CD4-positive, alpha-beta T cell treated with Interleukin-15 for 4 hours (primary cell): Measurements from ENCODE around the gene RPS6KC1.
A peak's percentile ranks its signal among the peaks of the same experiment; 100 is the strongest.
"Not testable (repeated sequence)": the region's sequence is repeated elsewhere in the genome, so short reads cannot be mapped to it uniquely, and the experiment has no call there.

Experiments
- DNase-seq: peaks from one replicate; pipeline ENCODE4 v3.0.0-alpha.2; 2020; ENCODE audit warnings: low spot score

Gene RPS6KC1, protein sequence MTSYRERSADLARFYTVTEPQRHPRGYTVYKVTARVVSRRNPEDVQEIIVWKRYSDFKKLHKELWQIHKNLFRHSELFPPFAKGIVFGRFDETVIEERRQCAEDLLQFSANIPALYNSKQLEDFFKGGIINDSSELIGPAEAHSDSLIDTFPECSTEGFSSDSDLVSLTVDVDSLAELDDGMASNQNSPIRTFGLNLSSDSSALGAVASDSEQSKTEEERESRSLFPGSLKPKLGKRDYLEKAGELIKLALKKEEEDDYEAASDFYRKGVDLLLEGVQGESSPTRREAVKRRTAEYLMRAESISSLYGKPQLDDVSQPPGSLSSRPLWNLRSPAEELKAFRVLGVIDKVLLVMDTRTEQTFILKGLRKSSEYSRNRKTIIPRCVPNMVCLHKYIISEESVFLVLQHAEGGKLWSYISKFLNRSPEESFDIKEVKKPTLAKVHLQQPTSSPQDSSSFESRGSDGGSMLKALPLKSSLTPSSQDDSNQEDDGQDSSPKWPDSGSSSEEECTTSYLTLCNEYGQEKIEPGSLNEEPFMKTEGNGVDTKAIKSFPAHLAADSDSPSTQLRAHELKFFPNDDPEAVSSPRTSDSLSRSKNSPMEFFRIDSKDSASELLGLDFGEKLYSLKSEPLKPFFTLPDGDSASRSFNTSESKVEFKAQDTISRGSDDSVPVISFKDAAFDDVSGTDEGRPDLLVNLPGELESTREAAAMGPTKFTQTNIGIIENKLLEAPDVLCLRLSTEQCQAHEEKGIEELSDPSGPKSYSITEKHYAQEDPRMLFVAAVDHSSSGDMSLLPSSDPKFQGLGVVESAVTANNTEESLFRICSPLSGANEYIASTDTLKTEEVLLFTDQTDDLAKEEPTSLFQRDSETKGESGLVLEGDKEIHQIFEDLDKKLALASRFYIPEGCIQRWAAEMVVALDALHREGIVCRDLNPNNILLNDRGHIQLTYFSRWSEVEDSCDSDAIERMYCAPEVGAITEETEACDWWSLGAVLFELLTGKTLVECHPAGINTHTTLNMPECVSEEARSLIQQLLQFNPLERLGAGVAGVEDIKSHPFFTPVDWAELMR

GRCh38 chr1:213051127-213051880, at the start of gene RPS6KC1:
Gene RPS6KC1, plus strand, starts transcription at chr1:213051241. Its CDS starts 164 bp downstream, at chr1:213051405.
- DNase-seq = peak; percentile 81

- no peak for DNase-seq
Measured at GRCh38 chr1:213003256-213003655, 47.8 kb upstream of the RPS6KC1 start.

- no peak for DNase-seq
Measured at GRCh38 chr1:213008564-213008963, 42.5 kb upstream of the RPS6KC1 start.

DNA sequence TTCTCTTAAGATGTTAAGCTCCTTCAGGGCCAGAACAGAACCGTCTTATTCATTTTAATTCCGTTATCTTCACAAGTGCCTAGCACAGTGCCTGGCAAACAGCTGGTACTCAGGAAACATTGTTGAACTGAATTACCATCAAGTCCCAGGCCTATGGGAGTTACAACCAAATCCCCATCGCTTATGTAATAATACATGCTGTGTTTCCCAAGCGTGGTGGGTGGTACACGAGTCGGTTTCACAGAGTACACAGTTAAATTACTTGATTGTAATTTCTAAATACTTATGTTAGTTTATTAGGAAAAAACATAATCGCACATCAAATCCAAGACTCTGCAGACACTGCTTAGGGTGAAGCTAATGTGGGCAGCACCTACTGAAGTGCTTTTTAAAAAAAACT, 36.4 kb upstream of the RPS6KC1 start:
- DNase-seq = no peak

DNA sequence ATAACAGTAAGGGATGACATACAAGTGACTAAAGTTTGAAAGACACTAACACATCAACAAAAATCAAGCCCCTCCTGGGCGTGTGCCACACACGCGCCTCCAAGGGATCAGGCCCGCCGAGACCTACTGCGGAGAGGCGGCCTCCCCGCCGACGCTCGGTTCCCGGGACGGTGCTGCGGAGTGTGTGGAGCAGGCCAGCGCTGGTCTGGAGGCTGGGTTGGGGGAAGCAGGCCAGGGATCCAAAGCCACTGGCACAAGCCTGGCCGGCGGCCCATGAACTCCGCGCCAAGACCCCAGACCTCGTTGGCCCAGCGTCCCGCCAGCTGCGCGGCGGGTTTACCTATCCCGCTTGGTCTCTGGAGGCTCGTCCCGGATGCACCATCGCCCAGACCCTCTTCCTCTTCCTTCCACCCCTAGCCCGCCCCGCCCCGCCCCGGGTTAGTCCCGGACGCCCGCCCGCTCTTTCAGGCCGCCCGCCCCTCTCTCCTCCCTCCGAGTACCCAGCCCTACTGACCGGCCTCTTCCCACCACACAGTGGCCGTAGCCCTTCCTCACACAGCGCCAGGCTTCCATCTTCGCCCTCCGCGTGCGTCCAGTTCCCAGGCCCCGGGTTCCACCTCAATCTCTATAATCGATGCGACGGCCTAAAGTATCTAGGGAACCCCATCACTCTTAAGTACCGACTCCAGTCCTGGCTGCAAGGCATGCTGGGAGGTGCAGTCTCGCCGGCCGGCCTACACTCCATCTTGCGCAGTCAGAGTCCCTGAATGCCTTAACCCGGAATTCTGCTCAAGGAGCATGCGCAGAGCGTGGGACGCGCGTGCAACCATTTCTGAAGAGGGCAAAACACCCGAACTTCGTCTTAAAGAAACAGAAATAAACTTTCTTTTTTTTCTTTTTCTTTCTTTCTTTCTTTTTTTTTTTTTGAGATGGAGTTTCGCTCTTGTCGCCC, 35.7 kb upstream of the RPS6KC1 start, which contains the start of gene ANGEL2:
TSS of gene ANGEL2 (minus strand) at position 769 of the 952 bp plus-strand sequence. CDS start at position 573, 196 bp downstream.
- DNase-seq = peak; percentile 97

DNA sequence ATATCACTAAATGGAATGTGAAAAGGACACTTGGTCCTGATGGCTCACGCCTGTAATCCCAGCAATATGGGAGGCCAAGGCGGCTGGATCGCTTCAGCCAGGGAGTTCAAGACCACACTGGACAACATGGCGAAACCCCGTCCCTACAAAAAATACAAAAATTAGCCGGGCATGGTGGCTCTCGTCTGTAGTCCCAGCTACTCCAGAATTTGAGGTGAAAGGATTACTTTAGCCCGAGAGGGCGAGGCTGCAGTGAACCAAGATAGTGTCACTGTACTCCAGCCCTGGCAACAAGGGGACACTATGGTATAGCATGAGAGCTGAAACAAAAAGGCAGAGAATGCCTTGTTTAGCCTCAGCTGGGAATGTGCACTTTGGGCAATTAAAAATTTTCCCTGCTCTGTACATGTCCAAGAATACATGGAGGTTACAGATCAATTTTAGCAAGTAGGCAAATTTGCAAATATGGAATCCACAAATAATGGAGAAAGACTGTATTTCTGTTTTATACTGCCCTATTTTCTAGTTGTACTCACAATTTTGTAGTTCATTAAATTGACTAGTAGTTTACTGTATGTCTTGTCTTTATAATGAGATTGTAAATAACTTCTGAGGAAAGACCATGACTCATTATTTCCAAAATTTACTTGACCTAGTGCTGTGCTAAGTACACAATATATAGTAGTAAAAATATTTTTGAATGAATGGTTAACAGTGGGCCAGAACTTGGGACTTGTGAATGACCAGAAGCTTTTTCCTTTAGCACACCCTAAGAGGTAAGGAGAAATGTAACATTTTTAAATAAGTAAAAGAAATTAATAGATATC, 33.4 kb upstream of the RPS6KC1 start:
- DNase-seq = no peak

- no peak for DNase-seq
Measured at GRCh38 chr1:213019450-213019849, 31.6 kb upstream of the RPS6KC1 start.

GRCh38 chr1:213020016-213020415, 31.0 kb upstream of the RPS6KC1 start:
- DNase-seq = no peak

GRCh38 chr1:213027024-213027423, 24.0 kb upstream of the RPS6KC1 start:
- not testable (repeated sequence) for DNase-seq

GRCh38 chr1:213032651-213033050, 18.4 kb upstream of the RPS6KC1 start:
- no peak for DNase-seq

GRCh38 chr1:213034713-213035112, 16.3 kb upstream of the RPS6KC1 start:
- no peak for DNase-seq

GRCh38 chr1:213035573-213035972, 15.5 kb upstream of the RPS6KC1 start:
- no peak for DNase-seq

GRCh38 chr1:213041443-213041842, 9.6 kb upstream of the RPS6KC1 start:
- no peak for DNase-seq

- not testable (repeated sequence) for DNase-seq
Measured at GRCh38 chr1:213045321-213046226, 5.5 kb upstream of the RPS6KC1 start.

- DNase-seq = no peak
Measured at GRCh38 chr1:213049232-213049631, 1.8 kb upstream of the RPS6KC1 start.

- DNase-seq = no peak
Measured at GRCh38 chr1:213050745-213051126, 305 bp upstream of the RPS6KC1 start.

GRCh38 chr1:213051881-213052202, 801 bp downstream of the RPS6KC1 start:
- no peak for DNase-seq

DNA sequence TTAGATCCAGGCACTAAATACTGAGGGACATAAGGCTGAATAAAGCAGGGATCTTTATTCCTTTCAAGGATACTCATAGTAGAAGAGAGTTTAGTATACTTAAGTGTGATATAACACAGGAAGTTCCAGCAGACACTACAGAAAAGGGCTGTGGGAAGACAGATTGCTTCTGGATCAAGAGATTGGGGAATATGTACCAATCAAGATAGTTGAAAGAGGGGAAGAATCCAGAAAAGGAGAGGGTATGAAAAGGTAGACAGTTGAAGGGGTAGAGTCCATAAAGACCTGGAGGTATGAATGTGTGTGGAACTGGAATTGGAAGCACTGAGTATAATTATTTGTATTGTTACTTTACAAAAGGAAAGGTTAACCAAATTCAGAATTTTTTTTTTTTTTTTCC, 2.4 kb downstream of the RPS6KC1 start:
- no peak for DNase-seq

- DNase-seq = no peak
Measured at GRCh38 chr1:213054142-213054541, 3.1 kb downstream of the RPS6KC1 start.
